ENCODE results near the gene CYP1A2. TPM values are rescaled to one million over a fixed set of nuclear protein-coding genes. Genes with fewer than 3 reads are reported as not detected.

CYP1A2 gene
- polyA plus RNA-seq, 3 donors, result not detected

- Histone ChIP-seq H3K4me3 (replicated peaks in 1 of 3; ENCODE audit: low read depth in 2 of 3, low read length in 3 of 3) (no peak overlapping the region), H3K79me2 (ENCODE audit: insufficient read depth, low read length) (no peaks in the 10 kb centered on the region), H3K4me2 (replicated peaks; ENCODE audit: extremely low read depth, low read length, poor library complexity, severe bottlenecking) (peak overlapping the region; percentile 40), H3K4me1 (ENCODE audit: control insufficient read depth in 1 of 2, insufficient read depth in 2 of 2, low read length in 2 of 2) (peaks cover 52 to 57% of the 10 kb centered on the region in 2 donors), H4K20me1 (ENCODE audit: insufficient read depth, low read length) (no peaks in the 10 kb centered on the region), H3K36me3 (replicated peaks in 1 of 2; ENCODE audit: control insufficient read depth in 1 of 2, insufficient read depth in 2 of 2, low read length in 2 of 2) (no peaks in the 10 kb centered on the region), H3K9ac (ENCODE audit: insufficient read depth, low read length, poor library complexity, severe bottlenecking) (no peak overlapping the region), H2AFZ (ENCODE audit: insufficient read depth, low read depth, low read length, poor library complexity, severe bottlenecking) (no peak overlapping the region), H3K9me3 (replicated peaks in 1 of 2; ENCODE audit: control insufficient read depth in 1 of 2, insufficient read depth in 1 of 2, low read length in 2 of 2) (peaks cover 0 to 4% of the 10 kb centered on the region in 2 donors), H3K27ac (ENCODE audit: low read depth in 1 of 2, low read length in 2 of 2) (peak overlapping the region in 1 of 2 donors; percentile 1), H3K27me3 (ENCODE audit: control insufficient read depth in 2 of 2, insufficient read depth in 2 of 2, low read length in 2 of 2) (no peaks in the 10 kb centered on the region)
- H3K36me3 Mint-ChIP-seq, result no peaks in the 10 kb centered on the region
- H3K27me3 Mint-ChIP-seq (ENCODE audit: low read depth in 3 of 3), result peaks cover 0 to 3% (median 1%) of the 10 kb centered on the region in 3 donors
- no peak for TF ChIP-seq CTCF (IDR thresholded peaks at IDR 0.05)
- intact Hi-C loops (cut with micrococcal nuclease), result no loop called here
- peaks cover 0 to 4% (median 3%) of the 10 kb centered on the region in 7 donors for H3K9me3 Mint-ChIP-seq
- peaks cover 55% of the 10 kb centered on the region for H3K4me1 Mint-ChIP-seq
- WGBS (ENCODE audit: insufficient coverage), result no CpG with 5 or more reads among the region's 3 CpGs
- peak overlapping the region in 3 of 7 donors; percentile 69 to 78 (median 72) for H3K27ac Mint-ChIP-seq
- peak overlapping the region in 1 of 2 donors; percentile 46 for H3K4me3 Mint-ChIP-seq
- peak in 2 of 3 donors; percentile 56 to 71 for DNase-seq
Measured at GRCh38 chr15:74712311-74712710, 36.3 kb upstream of the CYP1A2 start.

- no peaks in the 10 kb centered on the region for H3K36me3 Mint-ChIP-seq
- Histone ChIP-seq H3K79me2 (ENCODE audit: insufficient read depth, low read length) (no peaks in the 10 kb centered on the region), H4K20me1 (ENCODE audit: insufficient read depth, low read length) (no peaks in the 10 kb centered on the region), H3K27me3 (ENCODE audit: control insufficient read depth in 2 of 2, insufficient read depth in 2 of 2, low read length in 2 of 2) (no peaks in the 10 kb centered on the region), H3K9ac (ENCODE audit: insufficient read depth, low read length, poor library complexity, severe bottlenecking) (no peak overlapping the region), H3K9me3 (replicated peaks in 1 of 2; ENCODE audit: control insufficient read depth in 1 of 2, insufficient read depth in 1 of 2, low read length in 2 of 2) (no peaks in the 10 kb centered on the region), H3K27ac (ENCODE audit: low read depth in 1 of 2, low read length in 2 of 2) (no peak overlapping the region), H3K36me3 (replicated peaks in 1 of 2; ENCODE audit: control insufficient read depth in 1 of 2, insufficient read depth in 2 of 2, low read length in 2 of 2) (no peaks in the 10 kb centered on the region), H3K4me2 (replicated peaks; ENCODE audit: extremely low read depth, low read length, poor library complexity, severe bottlenecking) (no peak overlapping the region), H3K4me3 (replicated peaks in 1 of 3; ENCODE audit: low read depth in 2 of 3, low read length in 3 of 3) (no peak overlapping the region), H2AFZ (ENCODE audit: insufficient read depth, low read depth, low read length, poor library complexity, severe bottlenecking) (no peak overlapping the region), H3K4me1 (ENCODE audit: control insufficient read depth in 1 of 2, insufficient read depth in 2 of 2, low read length in 2 of 2) (peaks cover 18 to 19% of the 10 kb centered on the region in 2 donors)
- peak; percentile 62 to 89 (median 85) for DNase-seq
- WGBS (ENCODE audit: insufficient coverage), result 100% methylated on average over 1 of the region's 5 CpGs
- no peak for TF ChIP-seq CTCF (IDR thresholded peaks at IDR 0.05)
- peak overlapping the region in 1 of 2 donors; percentile 16 for H3K4me3 Mint-ChIP-seq
- intact Hi-C loops (cut with micrococcal nuclease), result no loop called here
- H3K27me3 Mint-ChIP-seq (ENCODE audit: low read depth in 3 of 3), result peaks cover 0 to 6% (median 2%) of the 10 kb centered on the region in 3 donors
- H3K9me3 Mint-ChIP-seq, result no peaks in the 10 kb centered on the region
- H3K4me1 Mint-ChIP-seq, result peaks cover 19% of the 10 kb centered on the region
- peak overlapping the region in 6 of 7 donors; percentile 17 to 83 (median 68) for H3K27ac Mint-ChIP-seq
Measured at GRCh38 chr15:74716651-74717050, 32.0 kb upstream of the CYP1A2 start.

All from CD14-positive monocyte (primary cell).